Stimulated activated CD8-positive, alpha-beta memory T cell treated with anti-CD3 and anti-CD28 coated beads, Interleukin-4, amount 100 ng/mL, for 1 hour (primary cell): Measurements from ENCODE around the gene RAD23A.
A peak's percentile ranks its signal among the peaks of the same experiment; 100 is the strongest.
"Not testable (repeated sequence)": the region's sequence is repeated elsewhere in the genome, so short reads cannot be mapped to it uniquely, and the experiment has no call there.

Experiments
- DNase-seq, 2 donors: peaks; one replicate each; pipeline ENCODE4 v3.0.0-alpha.2; 2020; ENCODE audit warnings: low read depth in 2 of 2, low spot score in 1 of 2

RAD23A gene

DNA sequence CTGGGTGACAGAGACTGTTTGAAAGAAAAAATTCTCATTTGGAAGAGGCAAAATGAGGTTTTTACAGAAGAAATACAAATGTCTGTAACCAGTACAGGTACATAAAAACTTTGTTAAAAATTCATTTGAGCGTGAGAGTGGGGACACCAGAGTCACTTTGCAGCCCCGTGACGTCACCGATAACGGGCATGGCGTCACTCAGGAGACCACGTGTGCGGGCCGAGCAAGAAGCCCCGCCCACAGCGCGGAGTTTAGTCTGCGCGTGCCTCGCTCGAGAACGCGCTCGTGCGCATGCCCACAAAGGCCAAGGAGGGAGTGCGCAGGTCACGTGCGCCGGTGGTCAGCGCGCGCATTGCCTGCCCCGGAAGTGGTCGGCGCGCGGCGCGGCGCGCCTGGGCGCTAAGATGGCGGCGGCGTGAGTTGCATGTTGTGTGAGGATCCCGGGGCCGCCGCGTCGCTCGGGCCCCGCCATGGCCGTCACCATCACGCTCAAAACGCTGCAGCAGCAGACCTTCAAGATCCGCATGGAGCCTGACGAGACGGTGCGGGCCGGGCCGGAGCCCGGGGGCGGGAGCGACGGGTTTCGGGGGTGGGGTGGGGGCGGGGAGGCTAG, at the start of gene RAD23A:
Gene RAD23A, plus strand, starts transcription at position 384 of the 613 bp plus-strand sequence. Its CDS starts 87 bp downstream, at position 471.
- peak; percentile 96 to 97 for DNase-seq

DNA sequence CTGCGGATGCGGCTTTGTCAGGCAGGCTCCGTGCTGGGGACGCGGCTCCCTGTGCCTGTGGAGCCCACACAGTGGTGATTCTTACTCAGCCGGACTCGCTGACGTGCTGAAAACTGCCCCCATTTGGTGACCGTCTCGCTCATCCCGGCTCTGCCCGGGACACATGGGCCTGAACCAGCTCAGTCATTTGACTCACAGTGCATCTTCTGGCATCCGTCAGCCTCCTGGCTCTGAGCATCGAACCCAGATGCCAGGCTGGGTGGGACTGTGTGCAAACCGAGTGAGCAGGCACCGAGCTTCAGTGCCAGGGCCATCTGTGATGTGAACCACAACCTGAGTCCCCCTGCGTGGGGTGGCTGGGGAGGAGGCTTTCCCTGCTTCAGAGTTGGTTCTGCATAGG, 49.2 kb upstream of the RAD23A start:
- no peak for DNase-seq

DNA sequence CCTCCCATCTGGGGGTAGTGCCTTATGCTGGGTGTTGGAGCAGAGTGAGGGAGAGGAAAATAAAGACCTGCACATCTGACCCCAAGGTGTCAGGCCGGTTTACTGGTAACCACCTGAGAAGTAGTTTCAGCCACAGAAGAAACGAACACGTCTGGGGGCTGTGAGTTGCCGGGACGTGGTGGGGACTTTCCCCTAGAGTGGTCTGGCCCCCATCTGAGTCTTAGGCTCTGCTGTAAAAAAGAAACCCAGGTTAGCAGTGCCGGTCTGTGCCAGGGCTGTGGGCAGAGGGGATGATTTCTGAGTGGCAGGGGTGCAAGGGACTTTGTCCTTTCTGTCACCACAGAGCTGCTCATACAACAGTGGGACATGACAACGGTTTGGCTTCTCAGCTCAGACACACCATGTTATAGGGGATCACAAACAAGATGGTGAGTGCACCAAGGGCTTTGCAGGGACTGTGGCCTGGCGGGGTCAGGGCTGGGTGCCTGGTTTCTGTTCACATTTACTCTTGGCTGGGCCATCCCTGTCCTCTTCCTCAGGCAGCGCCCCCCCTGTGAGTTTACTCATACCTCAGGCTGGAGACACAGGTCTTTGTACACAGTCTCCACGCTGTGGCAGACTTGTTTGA, 45.7 kb upstream of the RAD23A start:
- no peak for DNase-seq

DNA sequence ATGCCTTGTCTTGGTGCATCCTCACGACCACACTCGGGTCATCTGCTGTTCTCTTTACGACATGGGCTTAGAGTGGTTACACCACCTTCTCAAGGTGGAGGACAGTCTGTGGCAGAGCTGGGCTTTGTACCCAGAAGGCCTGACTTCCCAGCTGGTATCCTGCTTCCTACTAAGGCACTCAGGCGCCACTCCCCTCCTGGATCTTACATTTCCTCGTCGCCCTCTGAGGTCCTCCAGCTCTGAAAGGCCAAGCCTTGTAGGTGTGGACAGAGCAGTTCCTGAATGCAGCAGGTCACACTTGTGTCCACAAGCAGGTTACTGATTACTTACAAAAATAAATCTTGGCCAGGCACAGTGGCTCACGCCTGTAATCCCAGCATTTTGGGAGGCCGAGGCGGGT, 38.5 kb upstream of the RAD23A start:
- no peak for DNase-seq

DNA sequence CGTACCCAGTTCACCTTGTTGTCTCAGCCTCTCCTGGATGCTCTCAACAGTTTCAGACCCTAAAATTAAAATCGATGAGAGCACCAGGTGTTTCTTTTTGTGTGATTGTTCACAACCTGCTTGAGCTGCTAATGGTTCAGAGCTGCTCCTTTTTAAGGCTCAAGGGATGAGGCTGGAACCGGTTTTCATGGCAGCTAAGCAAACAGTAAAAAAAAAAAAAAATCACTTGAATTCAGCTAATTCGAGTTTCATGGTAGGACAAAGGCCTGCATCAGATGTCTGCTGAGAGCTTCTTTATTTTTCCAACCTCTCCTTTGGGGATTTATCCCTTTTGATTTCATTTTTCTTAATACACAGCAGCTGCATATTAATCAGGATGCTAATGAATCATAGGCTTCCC, 33.1 kb upstream of the RAD23A start:
- no peak for DNase-seq

DNA sequence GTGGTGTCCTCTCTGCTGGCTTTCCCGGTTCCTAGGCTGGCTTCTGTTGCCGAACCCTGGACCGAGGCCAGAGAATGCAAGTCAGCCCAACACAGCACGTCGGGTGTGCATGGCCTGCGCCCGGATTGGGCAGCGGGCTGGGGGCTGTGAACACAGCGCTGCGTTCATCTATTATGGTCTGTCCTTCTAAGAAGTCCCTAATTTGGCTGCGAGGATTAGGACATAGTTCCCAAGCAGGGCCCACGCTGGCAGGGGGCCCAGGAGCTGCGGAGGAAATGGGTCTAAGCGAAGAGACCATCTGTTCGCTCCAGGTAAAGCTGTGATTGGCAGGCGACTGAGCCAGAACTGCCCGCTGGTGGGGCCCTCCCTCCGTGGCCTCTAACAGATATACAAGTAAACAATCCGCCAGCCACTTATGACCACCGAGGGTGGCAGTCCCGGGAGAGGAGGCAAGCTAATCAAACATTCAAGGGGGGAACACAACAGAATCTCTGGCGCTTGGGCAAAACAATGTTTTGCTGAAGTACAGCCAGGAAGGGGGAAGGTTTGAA, 32.6 kb upstream of the RAD23A start:
- no peak for DNase-seq

DNA sequence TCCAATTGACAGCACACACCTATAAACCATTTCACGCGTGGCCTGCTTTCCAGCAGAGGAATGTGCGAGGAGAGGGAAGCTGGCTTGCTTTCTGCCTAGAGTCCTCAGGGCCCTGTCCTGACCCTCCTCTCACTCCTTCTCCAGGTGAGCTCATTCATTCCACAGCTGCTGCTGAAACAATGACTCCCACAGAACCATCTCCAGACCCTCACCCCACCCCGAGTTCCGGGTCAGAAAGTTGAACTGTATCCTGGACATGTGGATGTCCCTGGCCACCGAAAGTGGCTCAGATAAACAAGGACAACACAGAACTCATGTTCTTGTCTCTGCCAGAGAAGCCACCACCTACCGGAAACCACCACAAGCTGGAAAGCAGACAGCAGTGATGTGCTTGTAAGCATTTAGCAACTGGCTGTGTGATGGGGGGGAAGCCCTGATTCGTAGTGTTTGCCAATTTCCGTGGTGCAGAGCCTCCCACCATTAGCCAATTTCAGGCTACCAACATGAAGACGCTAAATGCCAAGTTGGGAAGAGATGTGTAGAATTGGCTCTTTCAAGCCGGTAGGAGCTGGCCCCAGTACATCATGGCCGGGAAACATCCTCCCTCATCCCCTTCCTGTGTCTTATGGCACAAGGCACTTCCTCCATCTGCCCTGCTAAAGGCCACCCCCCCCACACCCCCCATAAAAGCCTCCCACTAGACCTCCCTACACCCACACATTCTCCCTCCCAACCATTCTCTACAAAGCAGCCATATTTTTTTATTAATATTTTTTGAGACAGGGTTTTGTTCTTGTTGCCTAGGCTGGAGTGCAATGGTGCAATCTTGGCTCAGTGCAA, 31.6 kb upstream of the RAD23A start:
- DNase-seq: peak in 1 of 2 donors; percentile 20

DNA sequence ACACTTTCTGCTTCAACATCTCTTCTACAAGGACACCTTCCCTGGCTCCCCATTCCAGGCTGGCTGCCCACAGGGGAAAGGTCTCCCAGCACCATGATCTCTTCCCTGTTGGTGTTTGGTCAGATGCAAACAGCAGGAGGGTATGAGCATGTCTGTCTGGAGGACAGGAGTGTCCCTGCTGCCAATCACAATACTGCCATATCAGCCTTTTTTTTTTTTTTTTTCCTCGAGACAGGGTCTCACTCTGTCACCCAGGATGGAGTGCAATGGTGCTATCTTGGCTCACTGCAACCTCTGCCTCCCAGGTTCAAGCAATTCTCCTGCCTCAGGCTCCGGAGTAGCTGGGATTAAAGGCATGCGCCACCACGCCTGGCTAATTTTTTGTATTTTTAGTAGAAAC, 29.8 kb upstream of the RAD23A start:
- not testable (repeated sequence) for DNase-seq

DNA sequence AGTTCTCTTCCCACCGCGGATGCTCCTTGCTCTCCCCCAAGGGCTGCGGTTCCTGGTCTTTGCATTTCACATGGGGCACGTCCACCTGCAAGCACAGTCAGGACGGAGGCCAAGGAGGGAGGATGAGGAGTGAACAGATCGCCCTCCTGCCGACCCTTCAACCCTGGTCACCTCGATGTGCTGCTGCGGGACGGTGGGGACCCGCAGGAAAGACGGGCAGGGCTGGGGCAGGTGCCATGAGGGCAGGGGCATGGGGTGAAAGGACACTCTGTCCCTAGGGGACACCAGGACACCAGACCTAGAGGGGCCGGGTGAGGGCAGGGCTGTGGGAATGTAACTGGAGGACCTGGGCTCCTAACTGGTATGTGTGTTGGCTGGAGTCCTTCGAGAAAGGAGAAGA, 27.4 kb upstream of the RAD23A start:
- no peak for DNase-seq

DNA sequence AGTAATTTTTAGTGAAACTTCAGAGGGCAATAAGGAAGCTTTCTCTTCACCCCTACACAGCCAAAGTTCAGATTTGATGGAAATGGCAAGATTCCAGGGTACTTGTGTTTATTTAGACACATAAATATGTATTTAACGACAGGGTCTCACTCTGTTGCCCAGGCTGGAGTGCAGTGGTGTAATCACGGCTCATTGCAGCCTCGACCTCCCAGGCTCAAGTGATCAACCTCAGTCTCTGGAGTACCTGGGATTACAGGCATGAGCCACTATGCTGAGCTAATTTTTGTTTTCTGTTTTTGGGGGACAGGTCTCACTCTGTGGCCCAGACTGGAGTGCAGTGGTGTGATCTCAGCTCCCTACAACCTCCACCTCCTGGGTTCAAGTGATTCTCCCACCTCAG, 24.6 kb upstream of the RAD23A start:
- no peak for DNase-seq

DNA sequence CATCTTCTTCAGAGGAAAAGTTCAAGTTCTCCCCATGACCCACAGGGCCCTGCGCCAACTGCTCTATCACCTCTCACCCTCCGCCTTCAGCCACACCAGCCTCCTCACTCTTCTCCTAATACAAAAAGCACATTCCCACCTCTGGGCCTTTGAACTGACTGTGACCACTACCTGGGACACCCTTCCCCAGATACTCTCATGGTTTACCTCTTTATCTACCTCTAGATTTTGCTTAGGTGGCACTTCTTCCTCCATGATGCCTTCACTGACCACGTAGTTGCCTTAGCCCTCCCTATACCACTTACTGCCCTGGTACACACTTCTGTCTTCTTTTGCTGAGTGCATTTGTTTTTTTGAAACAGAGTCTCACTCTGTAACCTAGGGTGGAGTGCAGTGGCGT, 22.7 kb upstream of the RAD23A start:
- DNase-seq: no peak

DNA sequence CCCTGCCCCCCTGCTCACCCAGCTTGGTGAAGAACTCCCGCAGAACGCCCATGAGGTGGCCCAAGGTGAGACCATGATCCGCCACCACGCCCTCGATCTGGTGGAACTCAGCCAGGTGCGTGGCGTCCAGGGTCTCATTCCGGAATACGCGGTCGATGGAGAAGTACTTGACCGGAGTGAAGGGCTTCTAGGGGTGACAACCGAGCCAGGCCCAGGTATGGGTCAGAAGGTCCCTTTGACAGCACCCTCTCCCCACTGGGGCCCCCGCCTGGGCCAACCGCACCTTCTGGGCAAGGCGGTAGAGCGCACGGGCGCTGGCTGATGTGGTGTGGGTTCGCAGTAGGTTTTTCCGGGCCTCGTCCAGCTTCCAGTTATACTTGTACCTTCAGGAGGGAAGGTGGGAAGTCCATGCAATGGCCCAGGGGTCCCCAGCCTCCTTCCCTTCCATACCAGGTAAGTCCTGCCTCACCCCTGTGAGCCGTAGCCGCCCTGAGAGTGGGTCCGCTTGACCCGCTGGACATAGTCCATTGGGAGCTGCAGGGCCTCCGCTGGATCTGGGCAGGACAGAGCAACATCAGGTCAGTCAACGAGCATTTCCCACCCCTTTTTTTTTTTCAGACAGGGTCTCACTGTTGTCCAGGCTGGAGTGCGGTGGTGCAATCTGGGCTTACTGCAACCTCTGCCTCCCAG, 20.9 kb upstream of the RAD23A start:
- no peak for DNase-seq

DNA sequence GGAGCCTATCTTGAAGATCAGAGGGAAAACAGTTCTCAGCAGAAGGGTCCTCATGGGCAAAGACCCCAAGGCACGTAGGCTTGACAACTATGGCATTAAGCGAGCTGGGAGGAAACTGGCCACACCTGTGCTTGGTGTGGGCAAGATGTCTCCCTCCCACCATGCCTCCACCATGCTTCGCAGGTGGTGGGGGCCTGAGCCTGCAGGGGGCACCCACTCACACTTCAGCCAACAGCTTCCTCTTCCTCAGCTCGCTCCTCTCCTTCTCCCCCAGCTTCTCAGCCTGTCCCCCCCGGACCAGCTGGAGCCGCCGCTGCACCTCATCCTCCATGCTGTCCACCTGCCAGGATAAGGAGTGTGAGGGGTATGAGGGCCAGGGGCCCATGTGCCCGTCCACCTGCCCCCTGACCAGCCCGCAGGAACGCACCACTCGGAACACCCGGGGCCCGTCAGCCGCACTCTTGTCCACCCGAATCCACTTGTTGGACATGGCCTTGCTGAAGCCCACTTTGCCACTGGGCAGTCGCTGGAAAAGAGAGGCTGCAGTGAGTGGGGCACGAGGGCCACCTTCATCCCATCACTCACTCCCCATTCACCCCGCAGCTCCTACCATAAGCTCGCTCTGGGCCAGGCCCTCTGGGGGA, 15.5 kb upstream of the RAD23A start:
- DNase-seq: no peak

DNA sequence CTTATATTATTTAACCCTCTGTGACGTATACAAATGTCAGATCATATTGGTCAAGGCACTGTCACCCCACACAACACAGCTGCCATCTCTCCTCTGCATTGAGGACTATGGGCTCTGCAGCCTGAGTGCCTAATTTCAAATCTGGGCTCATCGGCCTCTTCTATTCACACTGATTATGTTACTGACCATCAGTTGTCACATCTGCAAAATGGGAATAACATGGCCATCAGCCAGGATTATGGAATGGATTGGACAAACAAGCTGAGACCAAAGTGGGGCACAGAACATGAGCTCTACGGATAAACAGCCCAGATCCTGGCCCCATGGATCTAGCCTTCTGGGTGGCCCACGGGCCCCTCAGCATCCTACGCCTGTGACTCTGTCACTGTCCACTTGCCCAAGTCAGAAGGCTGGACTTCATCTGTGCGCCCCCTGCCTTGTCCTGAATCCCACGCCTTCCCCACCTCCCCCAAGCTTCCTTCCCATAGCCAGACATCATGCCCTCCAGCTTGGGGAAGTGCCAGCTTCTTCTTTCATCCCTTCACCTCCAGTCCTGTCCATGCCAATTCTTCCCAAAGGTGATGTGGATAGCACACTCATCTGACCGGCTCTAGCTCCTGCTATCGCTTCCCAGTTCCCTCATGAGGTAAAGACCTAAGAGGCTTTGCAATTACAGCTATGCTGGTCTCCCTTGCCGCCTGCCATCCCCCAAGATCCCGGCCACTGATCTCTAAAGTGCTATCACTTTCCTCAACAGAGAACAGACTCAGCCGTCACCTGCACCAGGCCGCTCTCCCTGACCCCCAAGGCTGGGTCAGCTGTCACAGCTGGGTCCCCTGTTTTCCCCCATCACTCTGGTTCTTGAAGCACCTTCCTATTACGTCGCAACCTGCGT, 13.0 kb upstream of the RAD23A start:
- DNase-seq: no peak

DNA sequence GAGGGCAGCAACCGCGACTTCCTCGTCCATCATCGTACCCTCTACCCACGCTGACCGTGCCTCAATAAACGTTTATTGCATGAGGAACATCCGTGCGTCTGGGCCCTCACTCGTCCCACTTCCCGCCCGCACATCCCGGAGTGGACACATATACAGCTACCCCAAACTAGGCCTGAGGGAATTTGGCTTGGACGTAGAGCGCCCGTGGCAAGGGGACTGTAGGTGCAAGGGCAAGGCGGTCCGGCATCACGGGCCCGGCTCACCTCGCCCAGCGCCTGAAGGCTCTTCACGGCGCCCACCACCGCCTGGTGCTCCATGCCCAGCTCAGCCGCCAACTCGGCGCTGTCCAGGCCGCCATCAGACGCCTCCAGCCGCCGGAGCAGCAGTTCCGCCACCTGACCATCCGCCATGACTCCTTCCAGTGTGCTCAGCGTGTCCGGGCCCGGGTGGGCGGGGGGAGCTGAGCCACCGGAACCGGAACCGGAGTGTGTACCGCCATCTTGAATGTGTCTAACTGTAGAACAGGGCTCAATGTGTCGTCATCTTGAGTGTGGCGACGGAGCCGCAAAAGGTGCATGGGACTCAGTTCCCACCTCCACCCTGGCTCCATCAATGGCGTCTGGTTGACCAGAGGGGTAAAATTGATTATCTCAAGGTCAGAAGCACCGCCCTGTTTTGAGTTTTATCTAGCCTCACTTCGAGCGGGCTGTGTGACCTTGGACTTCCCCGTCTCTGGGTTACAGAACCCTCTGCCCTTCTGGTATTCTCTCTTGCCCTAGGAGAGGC, 12.2 kb upstream of the RAD23A start, which contains the start of gene FARSA:
Gene FARSA, minus strand, starts transcription at position 425 of the 786 bp plus-strand sequence. Its CDS starts 15 bp downstream, at position 410.
- DNase-seq: peak; percentile 62 to 80

DNA sequence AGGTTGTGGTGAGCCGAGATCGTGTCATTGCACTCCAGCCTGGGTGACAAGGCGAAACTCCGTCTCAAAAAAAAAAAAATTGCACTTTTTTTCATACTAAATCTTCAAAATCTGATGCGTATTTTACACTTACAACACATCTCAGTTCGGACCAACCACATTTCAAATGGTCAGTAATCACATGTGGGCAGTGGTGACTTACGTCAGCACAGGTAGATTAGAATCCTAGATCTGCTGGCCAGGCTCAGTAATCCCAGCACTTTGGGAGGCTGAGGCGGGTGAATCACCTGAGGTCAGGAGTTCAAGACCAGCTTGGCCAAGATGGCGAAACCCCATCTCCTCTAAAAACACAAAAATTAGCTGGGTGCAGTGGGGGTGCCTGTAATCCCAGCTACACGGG, 10.6 kb upstream of the RAD23A start:
- no peak for DNase-seq

DNA sequence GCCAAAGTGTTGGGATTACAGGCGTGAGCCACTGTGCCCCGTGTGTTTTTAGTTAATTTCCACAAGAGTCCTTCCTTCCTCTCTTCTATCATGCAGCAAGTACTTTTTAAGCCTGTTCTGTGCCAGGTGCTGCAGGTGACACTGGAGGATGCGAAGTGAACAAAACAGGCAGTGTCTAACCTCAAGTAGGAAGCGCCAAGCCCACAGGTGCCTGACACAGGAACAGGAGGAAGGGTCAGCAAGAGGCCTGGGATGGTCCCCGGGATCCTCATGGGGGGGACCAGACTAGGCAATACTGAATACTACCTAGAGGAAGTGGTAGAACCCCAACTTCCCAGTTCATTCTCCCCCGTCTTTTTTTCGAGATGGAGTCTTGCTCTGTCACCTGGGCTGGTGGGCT, 9.1 kb upstream of the RAD23A start:
- no peak for DNase-seq

DNA sequence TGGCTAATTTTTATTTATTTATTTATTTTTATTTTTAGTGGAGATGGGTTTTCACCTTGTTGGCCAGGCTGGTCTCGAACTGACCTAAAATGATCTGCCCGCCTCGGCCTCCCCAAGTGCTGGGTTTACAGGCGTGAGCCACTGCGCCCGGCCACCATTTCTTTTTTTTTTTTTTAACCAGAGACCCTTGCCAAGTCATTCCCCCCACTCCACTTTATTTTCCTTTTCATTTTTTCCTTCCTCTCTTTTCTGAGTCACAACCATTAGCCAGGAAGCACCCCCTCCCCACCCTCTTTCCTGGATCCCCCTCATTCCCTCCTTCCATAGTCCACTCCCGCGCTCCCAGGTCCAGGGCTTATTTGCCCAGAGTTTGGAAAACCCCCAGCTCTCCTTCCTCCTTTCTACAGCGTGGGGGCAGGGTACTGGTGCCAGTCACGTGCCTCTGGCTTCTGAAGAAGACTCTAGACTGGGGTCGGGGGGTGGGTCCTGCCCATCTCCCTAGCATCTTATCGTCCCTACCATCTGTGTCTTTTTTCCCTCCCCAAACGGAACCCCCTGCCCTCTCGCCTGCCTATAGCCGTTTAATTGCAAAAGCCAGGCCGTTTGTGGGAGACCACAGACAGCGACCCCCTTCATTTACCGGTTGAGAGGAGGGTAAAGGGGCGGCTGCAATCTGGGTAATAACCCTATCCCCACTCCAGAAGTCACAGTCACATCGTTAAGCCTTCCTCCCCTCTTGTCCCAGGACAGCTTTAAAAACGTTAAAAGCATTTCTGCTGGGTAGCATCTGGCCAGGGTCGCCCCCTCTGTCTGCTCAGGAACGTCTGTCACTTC, 8.4 kb upstream of the RAD23A start:
- no peak for DNase-seq
